ENCODE results near the gene IL10RA. TPM values are rescaled to one million over a fixed set of nuclear protein-coding genes. Genes with fewer than 3 reads are reported as not detected.
A peak's percentile ranks its signal among the peaks of the same experiment; 100 is the strongest.

The IL10RA gene
- polyA plus RNA-seq (2011; rRNA removed) (not detected in 2 replicates), polyA minus RNA-seq (2011; rRNA and poly(A)+ RNA removed) (0.09 TPM in 1 of 2 replicates, not detected in the other)

GRCh38 chr11:117985953-117986887, at the start of gene IL10RA:
Gene IL10RA, plus strand, starts transcription at chr11:117986394. Its CDS starts 74 bp downstream, at chr11:117986468.
- no peak for TF ChIP-seq CTCF (IDR thresholded peaks at IDR 0.05; ENCODE audit: low read depth, low read length)
- no peak within 1 kb of the TSS for H3K27ac ChIP-seq (ENCODE audit: low read depth, low read length)
- peak within 1 kb of the TSS; percentile 46 for H3K4me3 ChIP-seq (ENCODE audit: low read depth, low read length)
- CTCF ChIA-PET, result no interaction called here
- DNase-seq (ENCODE audit: low read depth, low spot score), result no peak
- POLR2A ChIA-PET, result no interaction called here
- H3K9me3 ChIP-seq (ENCODE audit: control insufficient read depth, insufficient read depth, low read length), result no peaks in the 10 kb centered on the region; the same call in 1 of the 2 replicates
- H3K27me3 ChIP-seq (ENCODE audit: control insufficient read depth, insufficient read depth, low read length), result peaks cover 21% of the 10 kb centered on the region

GRCh38 chr11:117936973-117937372, 49.2 kb upstream of the IL10RA start:
- POLR2A ChIA-PET, result no interaction called here
- peaks cover 12% of the 10 kb centered on the region for H3K27me3 ChIP-seq (ENCODE audit: control insufficient read depth, insufficient read depth, low read length)
- no peaks in the 10 kb centered on the region for H3K9me3 ChIP-seq (ENCODE audit: control insufficient read depth, insufficient read depth, low read length)
- CTCF ChIA-PET, result interaction anchor here (1.1 to 4.5 kb wide), 5 partner anchors 10 to 129 kb away, joined by 3 to 41 read pairs (median 3); no protein-coding TSS in a partner anchor
- TF ChIP-seq CTCF (IDR thresholded peaks at IDR 0.05; ENCODE audit: low read depth, low read length), result no peak
- no peak for DNase-seq (ENCODE audit: low read depth, low spot score)
- no peak overlapping the region for H3K4me3 ChIP-seq (ENCODE audit: low read depth, low read length)
- no peak overlapping the region for H3K27ac ChIP-seq (ENCODE audit: low read depth, low read length)

DNA sequence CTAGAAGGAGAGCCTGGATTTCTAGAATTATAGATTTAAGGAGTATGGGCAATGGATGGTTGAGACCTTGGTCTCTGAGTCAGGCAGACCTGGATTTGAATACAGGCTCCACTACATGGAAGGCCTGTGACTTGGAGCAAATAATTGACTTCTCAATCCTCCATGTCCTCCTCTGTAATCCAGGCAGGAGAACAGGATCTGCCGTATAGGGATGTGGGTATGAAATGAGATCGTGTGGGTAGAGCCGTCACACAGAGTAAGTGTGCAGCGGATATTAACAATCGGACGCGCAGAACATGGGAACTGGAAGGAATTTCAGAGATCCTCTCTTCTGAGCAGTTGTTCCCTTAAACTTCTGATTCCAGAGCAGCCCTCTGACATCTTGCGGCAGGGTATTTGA, 45.5 kb upstream of the IL10RA start:
- Histone ChIP-seq H3K4me3 (ENCODE audit: low read depth, low read length) (no peak overlapping the region), H3K27me3 (ENCODE audit: control insufficient read depth, insufficient read depth, low read length) (peaks cover 15% of the 10 kb centered on the region), H3K27ac (ENCODE audit: low read depth, low read length) (no peak overlapping the region), H3K9me3 (ENCODE audit: control insufficient read depth, insufficient read depth, low read length) (no peaks in the 10 kb centered on the region)
- ChIA-PET CTCF (interaction anchor here (1.4 to 1.6 kb wide), 5 partner anchors 97 to 134 kb away, joined by 3 to 5 read pairs (median 4); no protein-coding TSS in a partner anchor), POLR2A (no interaction called here)
- no peak for TF ChIP-seq CTCF (IDR thresholded peaks at IDR 0.05; ENCODE audit: low read depth, low read length)
- no peak for DNase-seq (ENCODE audit: low read depth, low spot score)

DNA sequence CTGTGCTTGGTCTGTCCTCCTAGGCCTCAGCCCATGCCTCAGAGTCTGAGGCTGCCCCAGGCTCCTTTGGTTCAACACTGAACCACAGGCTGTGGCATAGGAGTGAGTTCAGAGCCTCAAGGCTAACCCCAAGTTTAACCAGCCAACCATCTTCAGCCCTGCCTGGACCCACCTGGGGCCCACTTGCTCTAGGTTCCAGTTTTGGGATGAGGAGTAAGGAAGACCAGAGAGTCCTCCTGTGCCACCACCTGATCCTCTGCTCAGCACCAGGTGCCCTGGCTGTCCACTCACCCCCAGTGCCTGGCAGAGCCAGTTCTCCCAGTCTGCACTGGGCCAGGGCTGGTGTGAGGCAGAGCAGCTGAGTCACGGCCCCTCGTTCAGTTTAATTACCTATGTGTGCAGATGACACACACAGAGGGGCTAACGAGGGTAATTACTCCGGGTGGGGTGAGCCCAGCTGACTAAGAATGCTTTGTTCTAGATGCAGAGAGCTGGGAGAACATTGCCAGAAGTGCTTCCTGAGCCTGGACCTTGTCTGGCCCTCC, 45.0 kb upstream of the IL10RA start:
- no peaks in the 10 kb centered on the region for H3K9me3 ChIP-seq (ENCODE audit: control insufficient read depth, insufficient read depth, low read length)
- no peak overlapping the region for H3K4me3 ChIP-seq (ENCODE audit: low read depth, low read length)
- ChIA-PET CTCF (interaction anchor here (1.4 to 2.7 kb wide), 2 partner anchors 98 to 133 kb away, joined by 6 to 19 read pairs; no protein-coding TSS in a partner anchor), POLR2A (no interaction called here)
- TF ChIP-seq CTCF (IDR thresholded peaks at IDR 0.05; ENCODE audit: low read depth, low read length), result no peak
- no peak overlapping the region for H3K27ac ChIP-seq (ENCODE audit: low read depth, low read length)
- peaks cover 15% of the 10 kb centered on the region for H3K27me3 ChIP-seq (ENCODE audit: control insufficient read depth, insufficient read depth, low read length)
- no peak for DNase-seq (ENCODE audit: low read depth, low spot score)

Measured in AG04450 (cell line).